Tibial nerve (tissue), 4 donors: ENCODE measurements around the gene HLTF.
"Not testable (repeated sequence)": the region's sequence is repeated elsewhere in the genome, so short reads cannot be mapped to it uniquely, and the experiment has no call there.

ENCODE experiments used
- EP300 ChIP-seq, 2 donors: sonication (generic); formaldehyde crosslinking; IDR thresholded peaks; one replicate each; pipeline ENCODE4 v1.6.1; 2017; ENCODE audit warnings: antibody characterized with exemption in 2 of 2, mild to moderate bottlenecking in 1 of 2
- POLR2A ChIP-seq, 2 donors: fragments of 450-650 bp; IDR thresholded peaks; one replicate each; pipeline ENCODE4 v1.6.1; 2017; ENCODE audit warnings: antibody characterized with exemption in 2 of 2, mild to moderate bottlenecking in 2 of 2, moderate library complexity in 2 of 2
- TF ChIP-seq, protein P1 (sequence below), 5 experiments: fragments of 200-600 bp in 3 of 5; fragments of 450-650 bp in 2 of 5; sonication (generic) in 3 of 5; IDR thresholded peaks; one replicate each; pipeline ENCODE4 v1.5.1; 2016 to 2019; ENCODE audit warnings: antibody characterized with exemption in 5 of 5, mild to moderate bottlenecking in 3 of 5, moderate library complexity in 2 of 5

DNA sequence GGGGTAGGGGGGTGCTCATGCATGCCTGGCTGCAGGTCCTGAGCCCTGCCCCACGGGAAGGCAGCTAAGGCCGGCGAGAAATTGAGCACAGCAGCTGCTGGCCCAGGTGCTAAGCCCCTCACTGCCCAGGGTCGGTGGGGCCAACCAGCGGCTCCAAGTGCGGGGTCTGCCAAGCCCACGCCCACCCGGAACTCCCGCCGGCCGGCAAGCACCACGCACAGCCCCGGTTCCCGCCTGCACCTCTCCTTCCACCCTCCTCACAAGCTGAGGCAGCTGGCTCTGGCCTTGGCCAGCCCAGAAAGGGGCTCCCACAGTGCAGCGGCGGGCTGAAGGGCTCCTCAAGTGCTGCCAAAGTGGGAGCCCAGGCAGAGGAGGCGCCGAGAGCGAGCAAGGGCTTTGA, 11.7 kb upstream of the HLTF start:
- TF ChIP-seq, protein P1, sequence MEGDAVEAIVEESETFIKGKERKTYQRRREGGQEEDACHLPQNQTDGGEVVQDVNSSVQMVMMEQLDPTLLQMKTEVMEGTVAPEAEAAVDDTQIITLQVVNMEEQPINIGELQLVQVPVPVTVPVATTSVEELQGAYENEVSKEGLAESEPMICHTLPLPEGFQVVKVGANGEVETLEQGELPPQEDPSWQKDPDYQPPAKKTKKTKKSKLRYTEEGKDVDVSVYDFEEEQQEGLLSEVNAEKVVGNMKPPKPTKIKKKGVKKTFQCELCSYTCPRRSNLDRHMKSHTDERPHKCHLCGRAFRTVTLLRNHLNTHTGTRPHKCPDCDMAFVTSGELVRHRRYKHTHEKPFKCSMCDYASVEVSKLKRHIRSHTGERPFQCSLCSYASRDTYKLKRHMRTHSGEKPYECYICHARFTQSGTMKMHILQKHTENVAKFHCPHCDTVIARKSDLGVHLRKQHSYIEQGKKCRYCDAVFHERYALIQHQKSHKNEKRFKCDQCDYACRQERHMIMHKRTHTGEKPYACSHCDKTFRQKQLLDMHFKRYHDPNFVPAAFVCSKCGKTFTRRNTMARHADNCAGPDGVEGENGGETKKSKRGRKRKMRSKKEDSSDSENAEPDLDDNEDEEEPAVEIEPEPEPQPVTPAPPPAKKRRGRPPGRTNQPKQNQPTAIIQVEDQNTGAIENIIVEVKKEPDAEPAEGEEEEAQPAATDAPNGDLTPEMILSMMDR (IDR thresholded peaks at IDR 0.05) = not testable (repeated sequence)
- TF ChIP-seq POLR2A, EP300 (IDR thresholded peaks at IDR 0.05): not testable (repeated sequence)
